CD4-positive, alpha-beta T cell treated with Interleukin-21 for 1 hour (primary cell): ENCODE results near the gene SYT6.

Source experiments
- DNase-seq: peaks from one replicate; pipeline ENCODE4 v3.0.0-alpha.2; 2020

Gene SYT6, protein sequence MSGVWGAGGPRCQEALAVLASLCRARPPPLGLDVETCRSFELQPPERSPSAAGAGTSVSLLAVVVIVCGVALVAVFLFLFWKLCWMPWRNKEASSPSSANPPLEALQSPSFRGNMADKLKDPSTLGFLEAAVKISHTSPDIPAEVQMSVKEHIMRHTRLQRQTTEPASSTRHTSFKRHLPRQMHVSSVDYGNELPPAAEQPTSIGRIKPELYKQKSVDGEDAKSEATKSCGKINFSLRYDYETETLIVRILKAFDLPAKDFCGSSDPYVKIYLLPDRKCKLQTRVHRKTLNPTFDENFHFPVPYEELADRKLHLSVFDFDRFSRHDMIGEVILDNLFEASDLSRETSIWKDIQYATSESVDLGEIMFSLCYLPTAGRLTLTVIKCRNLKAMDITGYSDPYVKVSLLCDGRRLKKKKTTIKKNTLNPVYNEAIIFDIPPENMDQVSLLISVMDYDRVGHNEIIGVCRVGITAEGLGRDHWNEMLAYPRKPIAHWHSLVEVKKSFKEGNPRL

GRCh38 chr1:114153261-114154145 is at the start of gene SYT6:
TSS of gene SYT6 (minus strand) at chr1:114153869. CDS start at chr1:114153772, 97 bp downstream.
- no peak for DNase-seq

DNA sequence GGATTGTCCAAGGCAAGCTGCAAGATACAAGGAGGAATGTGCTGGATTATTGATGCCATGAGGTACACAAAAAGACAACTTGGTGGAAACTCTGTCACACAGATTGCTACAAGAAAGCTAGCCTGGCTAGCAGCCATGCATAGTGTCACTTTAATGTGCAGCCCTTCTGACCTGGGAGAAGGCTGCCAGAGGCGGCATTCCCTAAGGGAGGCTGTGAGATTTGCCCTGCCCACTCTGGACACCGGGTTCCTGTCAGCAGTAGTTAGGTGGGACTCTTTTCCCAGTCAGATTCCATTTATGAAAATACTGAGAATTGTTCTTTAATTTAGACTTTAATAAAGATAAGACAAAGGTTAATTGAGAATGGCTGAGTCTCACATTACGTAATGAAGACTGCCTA is 47.8 kb upstream of the SYT6 start:
- no peak for DNase-seq

- DNase-seq = no peak
These were observed 45.4 kb upstream of the SYT6 start for GRCh38 chr1:114199017-114199594.

GRCh38 chr1:114196992-114197907 is 43.6 kb upstream of the SYT6 start:
- no peak for DNase-seq

DNA sequence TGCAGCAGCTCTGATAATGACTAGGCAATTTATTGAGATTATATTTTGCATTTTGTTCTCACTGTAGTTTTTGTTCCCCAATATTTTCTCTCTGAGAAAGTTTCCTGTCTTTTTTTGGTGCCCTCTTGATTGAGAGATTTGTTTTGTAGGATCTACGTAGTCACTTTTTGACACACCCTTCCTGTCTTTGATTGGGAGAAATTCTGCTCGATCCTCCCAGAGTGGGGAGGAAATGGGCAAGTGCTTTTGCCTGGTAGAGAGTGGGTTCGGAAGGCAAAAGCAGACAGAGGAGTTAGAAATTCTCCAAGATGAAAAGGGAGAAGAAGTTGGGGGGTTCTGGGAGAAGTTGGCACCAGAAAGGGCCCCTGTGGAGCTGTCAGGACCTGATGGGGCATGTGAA is 42.1 kb upstream of the SYT6 start:
- no peak for DNase-seq

DNA sequence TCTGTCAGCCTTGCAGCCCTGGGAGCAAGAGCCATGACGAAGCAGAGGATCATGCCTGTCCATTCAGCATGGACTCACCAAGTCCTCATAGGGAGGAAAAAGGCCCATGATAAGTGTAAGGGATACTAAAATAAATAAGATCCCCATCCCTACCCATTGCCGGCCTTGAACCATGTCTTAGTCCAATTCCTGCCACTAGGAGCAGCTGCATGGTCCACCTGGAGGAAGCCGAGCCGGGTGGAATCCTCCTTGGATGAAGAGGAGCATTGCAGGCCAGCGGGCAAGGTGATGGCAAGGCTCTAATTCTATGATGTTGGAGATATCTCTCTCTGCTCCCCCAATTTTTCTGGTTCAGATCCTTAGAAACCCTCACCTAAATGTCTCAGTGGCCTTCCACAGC is 38.7 kb upstream of the SYT6 start:
- DNase-seq = no peak

- DNase-seq = no peak
These were observed 35.7 kb upstream of the SYT6 start for GRCh38 chr1:114189398-114189797.

DNA sequence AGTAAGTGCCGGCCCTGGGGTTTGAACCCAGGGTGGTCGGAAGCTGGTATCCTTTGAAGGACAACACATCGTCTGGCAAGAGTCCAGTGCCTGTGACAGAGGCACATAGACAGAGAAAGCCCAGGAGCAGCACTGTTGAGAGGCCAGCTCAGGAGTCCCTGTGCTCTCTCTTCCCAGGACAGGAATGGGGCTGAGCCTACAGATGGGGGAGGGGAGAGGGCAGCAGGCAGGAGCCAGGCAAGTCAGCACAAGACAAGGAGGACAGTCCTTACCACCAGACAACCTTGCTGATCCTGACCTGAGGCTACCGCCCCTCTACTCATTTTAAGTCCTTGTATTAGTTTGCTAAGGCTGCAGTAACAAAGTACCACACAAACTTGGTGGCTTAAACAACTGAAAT is 27.7 kb upstream of the SYT6 start:
- no peak for DNase-seq

- no peak for DNase-seq
These were observed 27.1 kb upstream of the SYT6 start for GRCh38 chr1:114180742-114181141.

DNA sequence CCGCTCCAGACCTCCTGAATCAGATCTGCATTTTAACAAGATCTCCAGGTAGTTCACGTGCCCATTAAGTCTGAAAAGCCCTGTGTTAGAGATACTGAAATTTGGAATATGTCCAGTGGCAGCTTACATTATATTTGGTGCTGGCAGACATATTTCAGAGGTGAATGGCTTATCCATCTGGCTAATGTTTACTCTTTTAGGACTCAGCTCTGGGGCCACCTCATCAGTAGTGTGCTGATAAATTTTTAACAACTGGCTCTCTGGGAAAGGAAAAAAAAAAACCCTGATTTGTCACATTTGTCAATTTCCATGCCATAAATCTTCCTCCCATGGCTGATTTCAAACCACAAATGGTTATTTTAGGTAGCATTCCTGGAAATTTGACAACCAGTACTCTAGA is 25.3 kb upstream of the SYT6 start:
- no peak for DNase-seq

DNA sequence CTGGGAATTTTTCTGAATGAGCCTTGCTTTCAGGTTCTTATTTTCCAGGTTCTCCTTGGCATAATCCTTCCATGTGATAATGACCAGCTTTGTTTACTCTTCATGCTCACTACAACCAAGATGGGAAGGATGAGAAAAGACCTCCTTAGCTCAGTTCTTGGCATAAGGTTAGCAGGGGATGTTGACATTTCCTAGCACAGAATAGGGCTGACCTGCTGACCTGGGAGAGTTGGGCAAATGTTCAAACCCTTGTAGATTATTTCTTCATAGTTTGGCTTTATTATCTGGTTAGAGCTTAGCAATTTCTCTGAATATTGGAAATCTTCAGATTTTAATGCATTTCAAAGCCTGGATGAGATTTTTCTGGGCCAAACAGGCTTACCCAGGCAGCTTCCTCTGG is 23.6 kb upstream of the SYT6 start:
- no peak for DNase-seq

DNA sequence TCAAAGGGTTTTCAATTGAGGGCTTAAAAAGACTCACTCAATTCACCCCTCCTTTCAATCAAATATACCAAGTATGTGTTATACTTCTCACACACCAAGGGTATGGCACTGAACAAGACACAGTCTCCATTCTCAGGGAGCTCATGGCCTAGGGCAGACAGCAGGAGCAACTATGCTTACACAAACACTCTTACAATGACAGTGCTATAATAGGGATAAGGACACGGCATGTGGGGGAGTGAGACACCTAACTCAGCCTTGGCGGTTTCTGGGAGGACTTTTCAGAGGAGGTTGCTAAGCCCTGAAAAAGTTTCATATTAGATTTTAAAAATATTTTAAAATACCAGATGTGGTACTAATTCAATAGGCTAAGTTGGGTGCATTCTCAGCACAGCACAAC is 22.7 kb upstream of the SYT6 start:
- no peak for DNase-seq

- DNase-seq = no peak
These were observed 20.0 kb upstream of the SYT6 start for GRCh38 chr1:114173680-114174079.

- no peak for DNase-seq
These were observed 15.8 kb upstream of the SYT6 start for GRCh38 chr1:114169509-114169908.

- DNase-seq = no peak
These were observed 13.6 kb upstream of the SYT6 start for GRCh38 chr1:114167226-114167625.

GRCh38 chr1:114164840-114165543 is 11.3 kb upstream of the SYT6 start:
- DNase-seq = no peak

GRCh38 chr1:114159941-114160340 is 6.3 kb upstream of the SYT6 start:
- no peak for DNase-seq

DNA sequence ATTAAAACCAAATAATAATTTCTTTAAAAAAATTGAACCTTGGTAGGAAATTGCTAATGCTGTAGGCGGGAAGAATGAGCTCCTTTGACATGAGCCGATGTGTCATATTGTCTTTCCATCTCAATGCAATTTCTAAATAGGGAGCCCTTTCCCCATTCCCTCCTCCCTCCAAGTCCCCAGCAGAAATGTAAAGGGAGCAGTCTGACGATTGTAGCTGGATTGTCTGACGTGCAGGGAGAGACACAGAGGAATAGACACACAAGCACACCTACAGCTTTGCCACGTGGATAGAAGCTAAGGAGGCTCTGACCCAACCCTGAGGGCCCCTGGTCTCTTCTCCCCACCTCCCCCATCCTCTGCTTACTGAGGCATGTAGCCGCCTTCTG is 3.6 kb upstream of the SYT6 start:
- no peak for DNase-seq

DNA sequence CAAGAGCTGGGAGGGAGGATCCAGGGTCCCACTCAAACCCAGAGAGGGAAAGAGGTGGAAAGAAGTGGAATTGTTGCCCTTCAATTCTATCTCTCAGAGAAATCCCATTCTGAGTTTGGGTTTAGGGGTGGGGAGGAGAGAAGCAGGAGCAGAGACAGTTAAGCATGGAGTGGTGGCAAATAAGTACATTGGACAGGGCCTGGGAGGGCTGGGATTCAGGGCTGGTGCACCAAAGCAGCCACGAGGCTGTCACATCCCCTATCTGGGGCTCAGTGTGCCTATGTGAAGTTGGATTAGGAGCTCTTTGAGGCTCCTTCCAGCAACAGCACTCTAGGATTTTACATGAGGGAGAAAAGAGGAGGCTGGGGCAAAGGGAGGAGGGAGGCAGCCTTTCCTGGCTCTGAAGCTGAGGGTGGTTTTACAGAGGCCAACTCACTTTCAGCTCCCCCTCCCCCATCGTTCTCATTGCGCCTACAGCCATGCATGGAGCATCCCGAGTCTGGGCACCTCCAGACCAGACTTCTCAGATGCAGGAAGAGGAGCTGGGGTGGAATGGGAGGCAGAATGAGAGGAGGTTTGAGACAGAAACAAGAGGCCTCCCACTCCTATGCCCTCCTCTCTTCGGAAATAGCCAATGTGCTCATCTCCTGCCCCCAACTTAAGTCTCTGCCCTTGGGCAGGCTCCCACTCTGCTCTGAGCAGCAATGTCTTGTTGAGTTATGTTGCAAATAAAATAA is 3.0 kb upstream of the SYT6 start:
- no peak for DNase-seq

GRCh38 chr1:114155706-114156105 is 2.0 kb upstream of the SYT6 start:
- no peak for DNase-seq

DNA sequence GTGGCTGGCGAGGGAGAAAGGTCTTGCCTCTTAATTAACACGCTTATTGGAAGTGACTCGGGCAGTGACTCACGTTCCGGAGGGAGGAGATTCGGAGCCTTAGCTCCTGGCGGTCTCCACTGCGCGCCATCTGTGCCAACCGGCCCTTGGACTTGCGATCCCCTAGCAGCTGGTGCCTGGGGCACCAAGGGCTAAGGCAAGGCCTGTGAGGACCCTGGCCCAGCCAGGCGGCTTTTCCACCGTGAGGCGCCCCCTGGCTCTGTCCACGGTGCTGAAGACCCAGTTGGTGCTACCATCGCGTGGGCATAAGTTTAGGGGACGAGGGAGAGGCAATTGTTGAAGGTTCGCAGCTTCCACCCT is 1.3 kb upstream of the SYT6 start:
- no peak for DNase-seq
